K562 (cell line): ENCODE results near the gene SMIM8. TPM values are rescaled to one million over a fixed set of nuclear protein-coding genes. Genes with fewer than 3 reads are reported as not detected.

Experiments used
- CBFA2T2 ChIP-seq: fragments of 450-650 bp; conservative IDR thresholded peaks from 2 replicates; pipeline ENCODE4 v1.6.1; 2017; ENCODE audit warnings: mild to moderate bottlenecking
- EP300 ChIP-seq: IDR thresholded peaks from 2 replicates; pipeline ENCODE4 v1.6.1; 2012; ENCODE audit warnings: low read length, improper control_type of control experiment
- HNRNPLL ChIP-seq: fragments of 200-400 bp; formaldehyde crosslinking; IDR thresholded peaks from 2 replicates; pipeline ENCODE4 v1.6.1; 2017; ENCODE audit warnings: low read length, low read depth, mild to moderate bottlenecking; ENCODE audit not compliant: poor library complexity, severe bottlenecking
- NELFE ChIP-seq: IDR thresholded peaks from 2 replicates; pipeline ENCODE4 v1.6.1; 2011; ENCODE audit warnings: mild to moderate bottlenecking; ENCODE audit not compliant: insufficient read depth, insufficient read length
- NFYB ChIP-seq: IDR thresholded peaks from 2 replicates; pipeline ENCODE4 v1.6.1; 2011; ENCODE audit warnings: mild to moderate bottlenecking, moderate library complexity; ENCODE audit not compliant: insufficient read length; ENCODE audit errors: extremely low read depth
- REST ChIP-seq, 2 experiments: fragments of 450-650 bp; formaldehyde crosslinking in 1 of 2; IDR thresholded peaks; 2 replicates each; pipeline versions ENCODE4 v1.4.0 to v1.6.1; 2014 to 2020; ENCODE audit warnings: mild to moderate bottlenecking in 2 of 2, borderline replicate concordance in 1 of 2, low read depth in 1 of 2
- RNF2 ChIP-seq: sonication (generic); IDR thresholded peaks from 2 replicates; pipeline ENCODE4 v1.6.1; 2016
- STAG1 ChIP-seq: sonication (generic); formaldehyde crosslinking; IDR thresholded peaks from 2 replicates; pipeline ENCODE4 v1.5.0; 2020; ENCODE audit warnings: missing genetic modification reagents, borderline replicate concordance
- USF1 ChIP-seq: sonication (generic); formaldehyde crosslinking; IDR thresholded peaks from 2 replicates; pipeline ENCODE4 v1.9.0; 2022; ENCODE audit warnings: mild to moderate bottlenecking, missing genetic modification reagents
- ZHX1 ChIP-seq: fragments of 150-350 bp; conservative IDR thresholded peaks from 2 replicates; pipeline ENCODE4 v1.6.1; 2014; ENCODE audit warnings: low read length
- ZMIZ1 ChIP-seq, 2 experiments: fragments of 150-350 bp in 1 of 2; IDR thresholded peaks; 2 replicates each; pipeline ENCODE4 v1.6.1; 2012 to 2016; ENCODE audit warnings: low read depth in 2 of 2, low read length in 2 of 2, mild to moderate bottlenecking in 1 of 2, moderate library complexity in 1 of 2
- ZNF431 ChIP-seq: sonication (generic); formaldehyde crosslinking; IDR thresholded peaks from 2 replicates; pipeline ENCODE4 v1.8.0; 2022; ENCODE audit warnings: mild to moderate bottlenecking, missing genetic modification reagents
- polyA plus RNA-seq, 8 experiments: library from polyadenylated mRNA; depleted of rRNA in 4 of 8; stranded (reverse) in 5 of 8; unstranded in 3 of 8; fragments of >200 nt; fragmentation: Nextera tagmentation in 2 of 8; fragmentation: Illumina TruSeq in 1 of 8; extraction: Ambion mirVana in 2 of 8; extraction: Trizol in 1 of 8; gene quantifications; 2 replicates each; pipeline versions ENCODE4 v1.2.1 to v1.2.3, GENCODE V29; 2011 to 2014; ENCODE audit warnings: inconsistent platforms in 1 of 8, missing spikeins in 1 of 8
- total RNA-seq, 7 experiments: library from RNA; depleted of rRNA in 6 of 7; stranded (reverse); fragments of >200 nt in 6 of 7; fragmentation: Illumina TruSeq in 2 of 7; extraction: Trizol in 2 of 7; gene quantifications; 2 replicates each; pipeline versions ENCODE4 v1.2.1 to v1.2.3, GENCODE V29; 2011 to 2021; ENCODE audit warnings: low replicate concordance in 1 of 7

SMIM8 gene
- total and polyA plus RNA-seq, 9 of the 15 experiments (the other 6 are each of a cell fraction or from before 2014, with no cell fraction given): 8.3 to 53.7 (median 15.1) TPM

- TF ChIP-seq ZMIZ1 (IDR thresholded peaks at IDR 0.05; ENCODE audit: low read depth in 2 of 2, low read length in 2 of 2) (peak in 1 of 2 experiments; percentile 90; a peak in 2 of 4 replicates), STAG1 (CRISPR knock-in tag) (no peak), RNF2 (peak; percentile 67; the same call in 1 of the 2 replicates), ZHX1 (no peak), USF1 (no peak), NFYB (no peak), EP300 (peak; percentile 92), ZNF431 (CRISPR knock-in tag) (no peak), HNRNPLL (no peak), REST (IDR thresholded peaks at IDR 0.05; ENCODE audit: borderline replicate concordance) (no peak), REST (CRISPR knock-in tag; IDR thresholded peaks at IDR 0.05; ENCODE audit: low read depth) (no peak), CBFA2T2 (peak; percentile 88), NELFE (no peak)
Observed at GRCh38 chr6:87364602-87365252, 42.3 kb downstream of the SMIM8 start (continued).
